GM21619 (cell line): Measurements from ENCODE around the gene CAVIN3.
A peak's percentile ranks its signal among the peaks of the same experiment; 100 is the strongest.

Experiments
- ATAC-seq: cut with Tn5 transposase; IDR thresholded peaks from one replicate; pipeline ENCODE4 v1.9.1; 2021; ENCODE audit not compliant: unreplicated experiment

The CAVIN3 gene

GRCh38 chr11:6320411-6321155, at the start of gene CAVIN3:
TSS of gene CAVIN3 (minus strand) at chr11:6320501. CDS start at chr11:6320476, 25 bp downstream.
- ATAC-seq, result peak; percentile 56

- no peak for ATAC-seq
Measured at GRCh38 chr11:6365659-6366058, 45.4 kb upstream of the CAVIN3 start.

- peak; percentile 95 for ATAC-seq
Measured at GRCh38 chr11:6362873-6363678, 42.8 kb upstream of the CAVIN3 start.

GRCh38 chr11:6362185-6362872, 42.0 kb upstream of the CAVIN3 start:
- no peak for ATAC-seq

GRCh38 chr11:6360183-6360582, 39.9 kb upstream of the CAVIN3 start:
- no peak for ATAC-seq

GRCh38 chr11:6357222-6357621, 36.9 kb upstream of the CAVIN3 start:
- no peak for ATAC-seq

- ATAC-seq, result no peak
Measured at GRCh38 chr11:6356503-6357055, 36.3 kb upstream of the CAVIN3 start.

GRCh38 chr11:6354651-6355485, 34.6 kb upstream of the CAVIN3 start:
- no peak for ATAC-seq

- ATAC-seq, result peak; percentile 84
Measured at GRCh38 chr11:6353367-6353987, 33.2 kb upstream of the CAVIN3 start.

GRCh38 chr11:6351782-6352382, 31.6 kb upstream of the CAVIN3 start:
- ATAC-seq, result no peak

- no peak for ATAC-seq
Measured at GRCh38 chr11:6350486-6350885, 30.2 kb upstream of the CAVIN3 start.

GRCh38 chr11:6350043-6350442, 29.7 kb upstream of the CAVIN3 start:
- no peak for ATAC-seq

- no peak for ATAC-seq
Measured at GRCh38 chr11:6345366-6345765, 25.1 kb upstream of the CAVIN3 start.

- no peak for ATAC-seq
Measured at GRCh38 chr11:6336293-6336692, 16.0 kb upstream of the CAVIN3 start.

- ATAC-seq, result no peak
Measured at GRCh38 chr11:6334806-6335205, 14.5 kb upstream of the CAVIN3 start.

GRCh38 chr11:6333095-6333494, 12.8 kb upstream of the CAVIN3 start:
- ATAC-seq, result no peak

- no peak for ATAC-seq
Measured at GRCh38 chr11:6332066-6332465, 11.8 kb upstream of the CAVIN3 start.

- no peak for ATAC-seq
Measured at GRCh38 chr11:6328321-6328720, 8.0 kb upstream of the CAVIN3 start.

- ATAC-seq, result no peak
Measured at GRCh38 chr11:6327806-6328205, 7.5 kb upstream of the CAVIN3 start.

GRCh38 chr11:6326985-6327384, 6.7 kb upstream of the CAVIN3 start:
- no peak for ATAC-seq
